ENCODE data around the gene RBM7.

RBM7 gene

DNA sequence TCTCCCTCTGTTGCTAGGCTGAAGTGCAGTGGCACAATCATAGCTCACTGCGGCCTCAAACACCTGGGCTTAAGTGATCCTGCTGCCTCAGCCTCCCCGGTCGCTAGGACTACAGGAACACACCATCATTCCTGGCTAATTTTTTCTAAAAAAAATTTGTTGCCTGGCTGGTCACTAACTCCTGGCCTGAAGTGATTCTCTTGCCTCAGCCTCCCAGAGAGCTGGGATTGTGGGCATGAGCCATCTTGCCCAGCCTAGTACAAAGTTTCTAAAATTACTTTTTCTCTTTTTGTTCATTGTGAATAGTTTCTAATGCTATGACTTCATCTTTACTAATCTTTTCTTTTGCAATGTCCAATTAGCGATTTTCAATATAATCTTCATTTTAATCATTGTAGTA, 12.5 kb downstream of the RBM7 start:
- H3K4me3 ChIP-seq (ENCODE audit: low read length) = no peak overlapping the region
- TF ChIP-seq, protein P1, sequence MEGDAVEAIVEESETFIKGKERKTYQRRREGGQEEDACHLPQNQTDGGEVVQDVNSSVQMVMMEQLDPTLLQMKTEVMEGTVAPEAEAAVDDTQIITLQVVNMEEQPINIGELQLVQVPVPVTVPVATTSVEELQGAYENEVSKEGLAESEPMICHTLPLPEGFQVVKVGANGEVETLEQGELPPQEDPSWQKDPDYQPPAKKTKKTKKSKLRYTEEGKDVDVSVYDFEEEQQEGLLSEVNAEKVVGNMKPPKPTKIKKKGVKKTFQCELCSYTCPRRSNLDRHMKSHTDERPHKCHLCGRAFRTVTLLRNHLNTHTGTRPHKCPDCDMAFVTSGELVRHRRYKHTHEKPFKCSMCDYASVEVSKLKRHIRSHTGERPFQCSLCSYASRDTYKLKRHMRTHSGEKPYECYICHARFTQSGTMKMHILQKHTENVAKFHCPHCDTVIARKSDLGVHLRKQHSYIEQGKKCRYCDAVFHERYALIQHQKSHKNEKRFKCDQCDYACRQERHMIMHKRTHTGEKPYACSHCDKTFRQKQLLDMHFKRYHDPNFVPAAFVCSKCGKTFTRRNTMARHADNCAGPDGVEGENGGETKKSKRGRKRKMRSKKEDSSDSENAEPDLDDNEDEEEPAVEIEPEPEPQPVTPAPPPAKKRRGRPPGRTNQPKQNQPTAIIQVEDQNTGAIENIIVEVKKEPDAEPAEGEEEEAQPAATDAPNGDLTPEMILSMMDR (conservative IDR thresholded peaks at IDR 0.05; ENCODE audit: low read length) = no peak
- no peak for DNase-seq (ENCODE audit: low read depth)

DNA sequence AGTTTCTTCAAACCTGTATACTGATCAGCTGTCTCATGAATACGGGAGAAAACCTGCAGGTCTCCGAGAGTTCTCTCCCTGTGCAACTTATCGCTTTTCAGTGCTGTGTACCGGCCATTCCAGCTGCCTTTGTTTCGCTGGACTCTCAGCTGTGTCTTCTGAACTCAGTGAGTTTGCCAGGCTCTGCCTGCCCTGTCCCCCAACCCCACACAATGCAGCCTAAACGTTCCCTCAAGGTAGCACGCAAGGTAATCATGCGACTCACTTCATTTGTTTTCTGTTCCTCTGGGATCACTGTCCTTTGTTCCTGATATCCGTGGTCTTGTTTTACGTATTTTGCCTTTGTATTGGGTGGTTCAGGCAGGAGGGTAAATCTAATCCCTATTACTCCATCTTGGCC, 13.5 kb downstream of the RBM7 start:
- no peak for DNase-seq (ENCODE audit: low read depth)
- H3K4me3 ChIP-seq (ENCODE audit: low read length) = no peak overlapping the region
- TF ChIP-seq, protein P1 (conservative IDR thresholded peaks at IDR 0.05; ENCODE audit: low read length) = no peak

DNA sequence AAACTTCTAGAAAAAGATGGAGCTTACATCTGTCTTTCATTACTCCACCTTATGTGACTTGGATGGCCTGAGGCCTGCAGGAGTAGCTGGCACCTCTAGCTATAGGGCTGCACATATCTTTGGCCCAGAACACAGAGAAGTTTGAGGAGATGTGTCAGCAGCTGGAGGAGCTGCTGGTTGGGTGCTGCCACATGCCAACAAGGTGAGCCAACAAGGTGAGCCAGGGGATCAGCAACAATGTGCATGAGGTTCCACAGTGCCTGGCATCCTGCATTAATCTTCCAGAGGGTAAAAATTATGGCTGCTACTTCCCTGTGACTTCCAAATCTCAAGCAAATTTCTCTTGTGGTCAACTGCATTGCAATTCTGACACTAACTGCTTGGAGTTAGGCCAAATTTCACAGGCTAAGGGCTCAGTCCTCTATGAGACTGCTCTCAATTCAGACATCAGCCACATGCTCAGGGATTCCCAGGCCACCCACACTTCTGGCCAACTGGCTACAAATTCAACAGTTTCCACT, 16.0 kb downstream of the RBM7 start:
- H3K4me3 ChIP-seq (ENCODE audit: low read length) = no peak overlapping the region
- peak; percentile 80 for DNase-seq (ENCODE audit: low read depth)
- TF ChIP-seq, protein P1 (conservative IDR thresholded peaks at IDR 0.05; ENCODE audit: low read length) = no peak

DNA sequence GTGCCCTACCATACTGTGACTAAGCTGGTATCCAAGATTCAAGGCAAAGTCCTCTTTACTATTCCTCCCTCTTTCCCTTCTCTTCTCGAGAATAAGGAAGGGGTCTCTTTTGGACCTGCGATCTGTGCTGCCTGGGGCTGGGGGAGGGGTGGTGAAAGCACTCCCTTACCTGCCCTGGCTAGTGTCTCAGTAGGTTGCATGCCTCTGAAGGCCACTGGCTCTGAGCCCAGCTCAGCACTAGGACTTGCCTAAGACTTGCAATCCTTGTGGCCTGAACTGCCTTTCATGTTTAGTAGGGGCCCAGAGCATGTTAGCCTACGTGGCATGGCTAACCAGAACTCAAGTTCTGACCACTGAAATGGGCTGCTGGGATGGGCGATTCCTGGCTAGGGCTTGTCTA, 25.8 kb downstream of the RBM7 start:
- TF ChIP-seq, protein P1 (conservative IDR thresholded peaks at IDR 0.05; ENCODE audit: low read length) = no peak
- DNase-seq (ENCODE audit: low read depth) = no peak
- H3K4me3 ChIP-seq (ENCODE audit: low read length) = no peak overlapping the region

DNA sequence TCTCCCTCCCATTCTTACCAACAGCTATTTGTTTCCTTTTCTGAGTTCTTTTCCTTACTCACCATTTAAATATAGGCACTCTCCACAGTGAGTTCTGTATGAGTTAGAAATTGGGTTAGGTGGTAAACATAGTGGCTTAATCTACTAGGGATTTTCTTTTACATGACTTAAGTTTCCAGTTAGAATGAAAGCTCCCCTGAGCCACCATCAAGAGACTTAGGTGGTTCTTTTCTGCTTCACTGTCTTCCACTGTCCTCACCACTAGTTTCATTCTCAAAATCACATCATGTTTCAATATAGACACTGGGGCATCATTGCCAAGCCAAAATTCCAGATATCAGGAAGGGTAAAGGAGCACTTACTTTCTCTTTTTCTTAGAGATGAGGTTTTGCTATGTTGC, 29.8 kb downstream of the RBM7 start:
- TF ChIP-seq, protein P1 (conservative IDR thresholded peaks at IDR 0.05; ENCODE audit: low read length) = no peak
- DNase-seq (ENCODE audit: low read depth) = no peak
- H3K4me3 ChIP-seq (ENCODE audit: low read length) = no peak overlapping the region

DNA sequence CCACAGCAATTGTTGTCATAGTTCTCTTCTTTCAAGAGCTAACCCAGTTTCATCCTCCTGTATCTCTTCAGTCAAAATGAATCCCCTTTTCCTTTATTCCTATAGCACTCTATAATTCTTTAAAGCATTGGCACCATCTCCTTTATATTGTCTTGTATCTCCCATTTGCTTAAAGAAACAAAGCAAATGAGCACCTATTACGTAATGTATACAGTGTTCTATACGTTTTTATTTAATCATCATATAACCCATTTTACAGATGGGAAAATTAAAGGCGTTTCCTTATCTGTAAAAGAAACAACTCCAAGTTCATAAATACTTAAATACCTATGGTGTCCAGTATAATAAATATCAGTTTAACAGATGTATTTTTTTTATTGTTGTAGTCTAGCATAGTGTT, 32.4 kb downstream of the RBM7 start:
- DNase-seq (ENCODE audit: low read depth) = no peak
- H3K4me3 ChIP-seq (ENCODE audit: low read length) = no peak overlapping the region

DNA sequence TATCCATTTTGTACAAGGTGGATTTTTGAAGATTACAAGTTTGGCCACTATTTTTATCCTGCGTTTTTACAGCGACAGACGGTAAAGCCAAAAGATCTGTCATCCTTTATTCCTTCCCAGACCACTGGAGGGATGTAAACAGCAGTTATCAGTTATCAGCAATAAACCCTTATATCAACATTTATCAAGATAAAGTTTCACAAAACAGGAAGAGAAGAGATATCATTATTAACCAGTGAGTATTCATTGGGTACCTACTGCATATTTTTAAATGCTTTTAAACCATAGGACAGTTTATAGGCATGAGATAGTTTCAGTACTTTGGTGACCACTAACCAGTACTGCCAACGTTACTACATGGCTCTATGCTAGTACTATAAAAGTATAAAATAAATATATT, 32.9 kb downstream of the RBM7 start:
- TF ChIP-seq, protein P1 (conservative IDR thresholded peaks at IDR 0.05; ENCODE audit: low read length) = no peak
- no peak for DNase-seq (ENCODE audit: low read depth)
- H3K4me3 ChIP-seq (ENCODE audit: low read length) = no peak overlapping the region

More for the DNA sequence above, 32.4 kb downstream of the RBM7 start:
- TF ChIP-seq, protein P1 (conservative IDR thresholded peaks at IDR 0.05; ENCODE audit: low read length) = no peak
